GM18507 (cell line): ENCODE data around the gene OR2AT4.
A peak's percentile ranks its signal among the peaks of the same experiment; 100 is the strongest.

Experiments
- DNase-seq: peaks from one replicate; pipeline ENCODE4 v3.0.0; 2011; ENCODE audit warnings: low read depth; ENCODE audit not compliant: insufficient read length; ENCODE audit errors: extremely low spot score
- FAIRE-seq: peaks from 2 replicates; lab custom pipeline; 2011; peaks lifted over from hg19 to GRCh38; lab: Jason Lieb, UNC

The OR2AT4 gene

GRCh38 chr11:75040167-75040770, 56.4 kb downstream of the OR2AT4 start:
- DNase-seq (no peak), FAIRE-seq (no peak)

DNA sequence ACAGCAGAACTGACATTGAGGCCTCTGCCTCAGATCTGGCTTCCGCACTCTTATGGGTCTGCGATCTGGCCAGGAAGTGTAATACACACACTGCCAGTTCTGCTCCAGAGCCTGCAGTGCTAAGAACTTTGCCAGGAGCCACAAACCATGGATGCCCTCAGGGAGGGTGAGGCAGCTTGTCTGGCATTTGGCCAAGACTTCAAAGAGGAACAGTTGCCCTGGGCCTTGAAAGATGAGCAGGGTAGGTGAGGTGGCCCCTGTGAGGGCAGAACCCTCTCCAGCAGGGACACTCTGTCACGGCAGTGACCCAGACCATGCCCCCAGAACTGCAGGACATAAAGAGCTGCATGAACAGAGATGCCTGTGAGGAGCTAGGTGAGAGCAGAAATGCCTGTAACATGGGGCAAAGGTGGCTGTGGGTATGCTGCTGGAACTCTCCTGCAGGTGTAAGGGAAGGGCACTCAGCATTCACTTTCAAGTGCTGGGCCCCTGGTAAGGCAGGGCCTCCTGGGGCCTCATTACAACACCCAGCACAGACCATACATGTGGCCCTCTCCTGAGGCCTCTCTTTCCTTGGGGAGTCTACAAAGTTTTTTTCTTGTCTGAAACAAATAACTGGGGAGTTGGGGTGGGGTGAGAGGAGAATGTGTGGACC, 60.6 kb downstream of the OR2AT4 start:
- no peak for FAIRE-seq

DNA sequence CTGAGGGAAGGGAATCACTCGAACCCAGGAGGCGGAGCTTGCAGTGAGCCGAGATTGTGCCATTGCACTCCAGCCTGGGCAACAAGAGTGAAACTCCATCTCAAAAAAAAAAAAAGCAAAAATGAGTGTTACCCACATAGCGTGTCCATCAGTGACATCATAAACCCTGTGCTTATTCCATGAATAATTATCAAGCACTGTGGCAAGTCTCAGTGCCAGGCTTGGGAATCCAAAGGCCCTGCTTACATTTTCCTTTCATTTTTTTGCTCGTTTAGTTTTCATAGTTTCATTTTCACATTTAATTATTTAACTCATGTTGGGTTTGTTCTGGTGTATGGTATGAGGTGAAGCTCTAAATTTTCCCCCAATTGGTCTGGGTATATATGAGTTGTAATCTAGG, 61.4 kb downstream of the OR2AT4 start:
- FAIRE-seq (no peak), DNase-seq (no peak)

More for the DNA sequence above, 60.6 kb downstream of the OR2AT4 start:
- DNase-seq = no peak

- FAIRE-seq = no peak
Measured at GRCh38 chr11:75033916-75034315, 62.8 kb downstream of the OR2AT4 start.

GRCh38 chr11:75032550-75032935, 64.1 kb downstream of the OR2AT4 start:
- FAIRE-seq (no peak), DNase-seq (no peak)

More at GRCh38 chr11:75033916-75034315, 62.8 kb downstream of the OR2AT4 start:
- DNase-seq = no peak

- DNase-seq (peak; percentile 36), FAIRE-seq (peak; percentile 50)
Measured at GRCh38 chr11:75031771-75032549, 64.7 kb downstream of the OR2AT4 start.
